Effector memory CD4-positive, alpha-beta T cell (primary cell): ENCODE results near the gene ZNF43.
"Not testable (repeated sequence)": the region's sequence is repeated elsewhere in the genome, so short reads cannot be mapped to it uniquely, and the experiment has no call there.

ENCODE experiments used
- DNase-seq, 3 donors: peaks; one replicate each; pipeline ENCODE4 v3.0.0-alpha.2; 2020
- H3K27ac ChIP-seq: 2 replicates; pipeline ENCODE4 v1.7.0; 2013; ENCODE audit warnings: mild to moderate bottlenecking, low read length, moderate library complexity; ENCODE audit not compliant: insufficient read depth, poor library complexity, severe bottlenecking
- H3K27me3 ChIP-seq: replicated peaks from 2 replicates; pipeline ENCODE4 v1.7.0; 2013; ENCODE audit warnings: mild to moderate bottlenecking, low read length; ENCODE audit not compliant: insufficient read depth, control insufficient read depth, poor library complexity, severe bottlenecking
- H3K36me3 ChIP-seq: 2 replicates; pipeline ENCODE4 v1.7.0; 2013; ENCODE audit warnings: mild to moderate bottlenecking, low read length, moderate library complexity; ENCODE audit not compliant: control insufficient read depth, insufficient read depth
- H3K4me1 ChIP-seq: 2 replicates; pipeline ENCODE4 v1.7.0; 2013; ENCODE audit warnings: low read length, mild to moderate bottlenecking; ENCODE audit not compliant: control insufficient read depth, insufficient read depth, poor library complexity, severe bottlenecking
- H3K4me3 ChIP-seq: 2 replicates; pipeline ENCODE4 v1.7.0; 2013; ENCODE audit warnings: low read length, low read depth, mild to moderate bottlenecking; ENCODE audit not compliant: insufficient read depth, poor library complexity, severe bottlenecking
- H3K9me3 ChIP-seq: 2 replicates; pipeline ENCODE4 v1.7.0; 2013; ENCODE audit warnings: mild to moderate bottlenecking, low read length, moderate library complexity; ENCODE audit not compliant: control insufficient read depth
- total RNA-seq, 3 donors: gene quantifications; one replicate each; lab custom pipeline; 2026; lab: John Stamatoyannopoulos, UW

Gene ZNF43
- 27.0 to 36.2 (median 32.9) reads per million in 3 donors for total RNA-seq

GRCh38 chr19:21835810-21836444 lies at the start of gene ZNF43:
Gene ZNF43 (minus strand): TSS chr19:21836182. CDS start chr19:21836038, 144 bp downstream.
- peak; percentile 82 to 89 (median 86) for DNase-seq
- Histone ChIP-seq H3K27ac (peak within 1 kb of the TSS; percentile 85), H3K36me3 (no peaks in the 10 kb centered on the region), H3K4me1 (peaks cover 9% of the 10 kb centered on the region), H3K4me3 (peak within 1 kb of the TSS; percentile 95), H3K27me3 (no peaks in the 10 kb centered on the region), H3K9me3 (no peaks in the 10 kb centered on the region)

GRCh38 chr19:21885516-21885915 lies 49.5 kb upstream of the ZNF43 start:
- H3K27me3 ChIP-seq, H3K27ac ChIP-seq, H3K36me3 ChIP-seq, DNase-seq, H3K9me3 ChIP-seq, H3K4me3 ChIP-seq, H3K4me1 ChIP-seq: not testable (repeated sequence)

GRCh38 chr19:21884786-21885185 lies 48.8 kb upstream of the ZNF43 start:
- not testable (repeated sequence) for H3K9me3 ChIP-seq, H3K36me3 ChIP-seq, H3K4me3 ChIP-seq, H3K4me1 ChIP-seq, H3K27ac ChIP-seq, H3K27me3 ChIP-seq, DNase-seq

- no peak overlapping the region for H3K4me3 ChIP-seq
- H3K27ac ChIP-seq, result no peak overlapping the region
- no peaks in the 10 kb centered on the region for H3K9me3 ChIP-seq
- no peaks in the 10 kb centered on the region for H3K4me1 ChIP-seq
- H3K27me3 ChIP-seq, result no peaks in the 10 kb centered on the region
- DNase-seq, result no peak
- no peaks in the 10 kb centered on the region for H3K36me3 ChIP-seq
These were observed 47.5 kb upstream of the ZNF43 start for GRCh38 chr19:21883516-21883915.

- H3K4me3 ChIP-seq, DNase-seq, H3K9me3 ChIP-seq, H3K27me3 ChIP-seq, H3K36me3 ChIP-seq, H3K4me1 ChIP-seq, H3K27ac ChIP-seq: not testable (repeated sequence)
These were observed 44.8 kb upstream of the ZNF43 start for GRCh38 chr19:21880761-21881160.

- no peaks in the 10 kb centered on the region for H3K27me3 ChIP-seq
- H3K9me3 ChIP-seq, result no peaks in the 10 kb centered on the region
- H3K4me3 ChIP-seq, result no peak overlapping the region
- H3K36me3 ChIP-seq, result no peaks in the 10 kb centered on the region
- no peaks in the 10 kb centered on the region for H3K4me1 ChIP-seq
- DNase-seq, result no peak
- no peak overlapping the region for H3K27ac ChIP-seq
These were observed 42.7 kb upstream of the ZNF43 start for GRCh38 chr19:21878646-21879045.

GRCh38 chr19:21877976-21878375 lies 42.0 kb upstream of the ZNF43 start:
- no peaks in the 10 kb centered on the region for H3K27me3 ChIP-seq
- no peak overlapping the region for H3K4me3 ChIP-seq
- H3K36me3 ChIP-seq, result no peaks in the 10 kb centered on the region
- no peak overlapping the region for H3K27ac ChIP-seq
- DNase-seq, result no peak
- H3K4me1 ChIP-seq, result no peaks in the 10 kb centered on the region
- H3K9me3 ChIP-seq, result no peaks in the 10 kb centered on the region

GRCh38 chr19:21876608-21877007 lies 40.6 kb upstream of the ZNF43 start:
- H3K27ac ChIP-seq, H3K27me3 ChIP-seq, H3K4me3 ChIP-seq, H3K36me3 ChIP-seq, H3K4me1 ChIP-seq, DNase-seq, H3K9me3 ChIP-seq: not testable (repeated sequence)

GRCh38 chr19:21856773-21857514 lies 21.0 kb upstream of the ZNF43 start:
- no peaks in the 10 kb centered on the region for H3K9me3 ChIP-seq
- no peak for DNase-seq
- H3K4me3 ChIP-seq, result no peak overlapping the region
- no peaks in the 10 kb centered on the region for H3K4me1 ChIP-seq
- H3K36me3 ChIP-seq, result no peaks in the 10 kb centered on the region
- no peaks in the 10 kb centered on the region for H3K27me3 ChIP-seq
- H3K27ac ChIP-seq, result no peak overlapping the region

- Histone ChIP-seq H3K27me3 (no peaks in the 10 kb centered on the region), H3K36me3 (no peaks in the 10 kb centered on the region), H3K4me3 (peak overlapping the region; percentile 97)
These were observed 15.8 kb upstream of the ZNF43 start for GRCh38 chr19:21851596-21852345.

More at GRCh38 chr19:21851596-21852345, 15.8 kb upstream of the ZNF43 start:
- H3K4me1 ChIP-seq, result no peaks in the 10 kb centered on the region
- H3K9me3 ChIP-seq, result no peaks in the 10 kb centered on the region
- DNase-seq, result peak; percentile 82 to 88 (median 85)
- peak overlapping the region; percentile 83 for H3K27ac ChIP-seq
